ENCODE measurements around the gene CRYBG2. TPM values are rescaled to one million over a fixed set of nuclear protein-coding genes. Genes with fewer than 3 reads are reported as not detected.

The CRYBG2 gene
- total RNA-seq, 1 experiment from 2014 or later, result 21.1 TPM

DNA sequence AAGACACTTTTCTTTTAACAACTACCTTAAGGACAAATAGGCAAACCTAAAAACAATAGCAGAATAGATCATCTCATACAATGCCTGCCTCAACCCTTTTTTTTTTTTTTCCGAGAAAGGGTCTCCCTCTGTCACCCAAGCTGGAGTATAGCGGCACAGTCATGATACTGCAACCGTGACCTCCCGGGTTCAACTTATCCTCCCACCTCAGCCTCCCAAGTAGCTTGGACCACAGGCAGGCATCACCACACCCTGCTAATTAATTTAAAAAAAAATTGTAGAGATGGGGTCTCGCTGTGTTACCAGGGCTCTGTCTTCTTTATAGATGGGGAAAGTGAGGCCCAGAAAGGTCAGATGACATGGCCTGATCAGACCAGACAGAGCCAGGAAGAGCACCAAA, 66.1 kb downstream of the CRYBG2 start:
- TF ChIP-seq HMGA2 (CRISPR knock-in tag; IDR thresholded peaks at IDR 0.05) (no peak), NR1H2 (CRISPR knock-in tag; IDR thresholded peaks at IDR 0.05) (no peak), ZNF423 (CRISPR knock-in tag; IDR thresholded peaks at IDR 0.05) (no peak), NR2C2 (CRISPR knock-in tag; IDR thresholded peaks at IDR 0.05) (no peak), FOXJ3 (CRISPR knock-in tag; IDR thresholded peaks at IDR 0.05; ENCODE audit: borderline replicate concordance) (no peak), SOX15 (CRISPR knock-in tag; IDR thresholded peaks at IDR 0.05) (no peak), GABPB1 (CRISPR knock-in tag; IDR thresholded peaks at IDR 0.05) (no peak), JUN (CRISPR knock-in tag; IDR thresholded peaks at IDR 0.05) (no peak), ZNF263 (CRISPR knock-in tag; IDR thresholded peaks at IDR 0.05; ENCODE audit: low read depth) (no peak), ZNF232 (CRISPR knock-in tag; IDR thresholded peaks at IDR 0.05) (no peak), ZNF396 (CRISPR knock-in tag; IDR thresholded peaks at IDR 0.05; ENCODE audit: borderline replicate concordance) (no peak)
- TF ChIP-seq, protein P1, sequence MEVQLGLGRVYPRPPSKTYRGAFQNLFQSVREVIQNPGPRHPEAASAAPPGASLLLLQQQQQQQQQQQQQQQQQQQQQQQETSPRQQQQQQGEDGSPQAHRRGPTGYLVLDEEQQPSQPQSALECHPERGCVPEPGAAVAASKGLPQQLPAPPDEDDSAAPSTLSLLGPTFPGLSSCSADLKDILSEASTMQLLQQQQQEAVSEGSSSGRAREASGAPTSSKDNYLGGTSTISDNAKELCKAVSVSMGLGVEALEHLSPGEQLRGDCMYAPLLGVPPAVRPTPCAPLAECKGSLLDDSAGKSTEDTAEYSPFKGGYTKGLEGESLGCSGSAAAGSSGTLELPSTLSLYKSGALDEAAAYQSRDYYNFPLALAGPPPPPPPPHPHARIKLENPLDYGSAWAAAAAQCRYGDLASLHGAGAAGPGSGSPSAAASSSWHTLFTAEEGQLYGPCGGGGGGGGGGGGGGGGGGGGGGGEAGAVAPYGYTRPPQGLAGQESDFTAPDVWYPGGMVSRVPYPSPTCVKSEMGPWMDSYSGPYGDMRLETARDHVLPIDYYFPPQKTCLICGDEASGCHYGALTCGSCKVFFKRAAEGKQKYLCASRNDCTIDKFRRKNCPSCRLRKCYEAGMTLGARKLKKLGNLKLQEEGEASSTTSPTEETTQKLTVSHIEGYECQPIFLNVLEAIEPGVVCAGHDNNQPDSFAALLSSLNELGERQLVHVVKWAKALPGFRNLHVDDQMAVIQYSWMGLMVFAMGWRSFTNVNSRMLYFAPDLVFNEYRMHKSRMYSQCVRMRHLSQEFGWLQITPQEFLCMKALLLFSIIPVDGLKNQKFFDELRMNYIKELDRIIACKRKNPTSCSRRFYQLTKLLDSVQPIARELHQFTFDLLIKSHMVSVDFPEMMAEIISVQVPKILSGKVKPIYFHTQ (CRISPR knock-in tag; IDR thresholded peaks at IDR 0.05), result no peak
- TF ChIP-seq, protein P2, sequence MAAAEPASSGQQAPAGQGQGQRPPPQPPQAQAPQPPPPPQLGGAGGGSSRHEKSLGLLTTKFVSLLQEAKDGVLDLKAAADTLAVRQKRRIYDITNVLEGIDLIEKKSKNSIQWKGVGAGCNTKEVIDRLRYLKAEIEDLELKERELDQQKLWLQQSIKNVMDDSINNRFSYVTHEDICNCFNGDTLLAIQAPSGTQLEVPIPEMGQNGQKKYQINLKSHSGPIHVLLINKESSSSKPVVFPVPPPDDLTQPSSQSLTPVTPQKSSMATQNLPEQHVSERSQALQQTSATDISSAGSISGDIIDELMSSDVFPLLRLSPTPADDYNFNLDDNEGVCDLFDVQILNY (CRISPR knock-in tag; IDR thresholded peaks at IDR 0.05), result no peak
- TF ChIP-seq, protein P3, sequence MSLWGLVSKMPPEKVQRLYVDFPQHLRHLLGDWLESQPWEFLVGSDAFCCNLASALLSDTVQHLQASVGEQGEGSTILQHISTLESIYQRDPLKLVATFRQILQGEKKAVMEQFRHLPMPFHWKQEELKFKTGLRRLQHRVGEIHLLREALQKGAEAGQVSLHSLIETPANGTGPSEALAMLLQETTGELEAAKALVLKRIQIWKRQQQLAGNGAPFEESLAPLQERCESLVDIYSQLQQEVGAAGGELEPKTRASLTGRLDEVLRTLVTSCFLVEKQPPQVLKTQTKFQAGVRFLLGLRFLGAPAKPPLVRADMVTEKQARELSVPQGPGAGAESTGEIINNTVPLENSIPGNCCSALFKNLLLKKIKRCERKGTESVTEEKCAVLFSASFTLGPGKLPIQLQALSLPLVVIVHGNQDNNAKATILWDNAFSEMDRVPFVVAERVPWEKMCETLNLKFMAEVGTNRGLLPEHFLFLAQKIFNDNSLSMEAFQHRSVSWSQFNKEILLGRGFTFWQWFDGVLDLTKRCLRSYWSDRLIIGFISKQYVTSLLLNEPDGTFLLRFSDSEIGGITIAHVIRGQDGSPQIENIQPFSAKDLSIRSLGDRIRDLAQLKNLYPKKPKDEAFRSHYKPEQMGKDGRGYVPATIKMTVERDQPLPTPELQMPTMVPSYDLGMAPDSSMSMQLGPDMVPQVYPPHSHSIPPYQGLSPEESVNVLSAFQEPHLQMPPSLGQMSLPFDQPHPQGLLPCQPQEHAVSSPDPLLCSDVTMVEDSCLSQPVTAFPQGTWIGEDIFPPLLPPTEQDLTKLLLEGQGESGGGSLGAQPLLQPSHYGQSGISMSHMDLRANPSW (CRISPR knock-in tag; conservative IDR thresholded peaks at IDR 0.05; ENCODE audit: low read depth), result no peak
- TF ChIP-seq, protein P4, sequence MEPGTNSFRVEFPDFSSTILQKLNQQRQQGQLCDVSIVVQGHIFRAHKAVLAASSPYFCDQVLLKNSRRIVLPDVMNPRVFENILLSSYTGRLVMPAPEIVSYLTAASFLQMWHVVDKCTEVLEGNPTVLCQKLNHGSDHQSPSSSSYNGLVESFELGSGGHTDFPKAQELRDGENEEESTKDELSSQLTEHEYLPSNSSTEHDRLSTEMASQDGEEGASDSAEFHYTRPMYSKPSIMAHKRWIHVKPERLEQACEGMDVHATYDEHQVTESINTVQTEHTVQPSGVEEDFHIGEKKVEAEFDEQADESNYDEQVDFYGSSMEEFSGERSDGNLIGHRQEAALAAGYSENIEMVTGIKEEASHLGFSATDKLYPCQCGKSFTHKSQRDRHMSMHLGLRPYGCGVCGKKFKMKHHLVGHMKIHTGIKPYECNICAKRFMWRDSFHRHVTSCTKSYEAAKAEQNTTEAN (CRISPR knock-in tag; IDR thresholded peaks at IDR 0.05), result no peak
- TF ChIP-seq, protein P5, sequence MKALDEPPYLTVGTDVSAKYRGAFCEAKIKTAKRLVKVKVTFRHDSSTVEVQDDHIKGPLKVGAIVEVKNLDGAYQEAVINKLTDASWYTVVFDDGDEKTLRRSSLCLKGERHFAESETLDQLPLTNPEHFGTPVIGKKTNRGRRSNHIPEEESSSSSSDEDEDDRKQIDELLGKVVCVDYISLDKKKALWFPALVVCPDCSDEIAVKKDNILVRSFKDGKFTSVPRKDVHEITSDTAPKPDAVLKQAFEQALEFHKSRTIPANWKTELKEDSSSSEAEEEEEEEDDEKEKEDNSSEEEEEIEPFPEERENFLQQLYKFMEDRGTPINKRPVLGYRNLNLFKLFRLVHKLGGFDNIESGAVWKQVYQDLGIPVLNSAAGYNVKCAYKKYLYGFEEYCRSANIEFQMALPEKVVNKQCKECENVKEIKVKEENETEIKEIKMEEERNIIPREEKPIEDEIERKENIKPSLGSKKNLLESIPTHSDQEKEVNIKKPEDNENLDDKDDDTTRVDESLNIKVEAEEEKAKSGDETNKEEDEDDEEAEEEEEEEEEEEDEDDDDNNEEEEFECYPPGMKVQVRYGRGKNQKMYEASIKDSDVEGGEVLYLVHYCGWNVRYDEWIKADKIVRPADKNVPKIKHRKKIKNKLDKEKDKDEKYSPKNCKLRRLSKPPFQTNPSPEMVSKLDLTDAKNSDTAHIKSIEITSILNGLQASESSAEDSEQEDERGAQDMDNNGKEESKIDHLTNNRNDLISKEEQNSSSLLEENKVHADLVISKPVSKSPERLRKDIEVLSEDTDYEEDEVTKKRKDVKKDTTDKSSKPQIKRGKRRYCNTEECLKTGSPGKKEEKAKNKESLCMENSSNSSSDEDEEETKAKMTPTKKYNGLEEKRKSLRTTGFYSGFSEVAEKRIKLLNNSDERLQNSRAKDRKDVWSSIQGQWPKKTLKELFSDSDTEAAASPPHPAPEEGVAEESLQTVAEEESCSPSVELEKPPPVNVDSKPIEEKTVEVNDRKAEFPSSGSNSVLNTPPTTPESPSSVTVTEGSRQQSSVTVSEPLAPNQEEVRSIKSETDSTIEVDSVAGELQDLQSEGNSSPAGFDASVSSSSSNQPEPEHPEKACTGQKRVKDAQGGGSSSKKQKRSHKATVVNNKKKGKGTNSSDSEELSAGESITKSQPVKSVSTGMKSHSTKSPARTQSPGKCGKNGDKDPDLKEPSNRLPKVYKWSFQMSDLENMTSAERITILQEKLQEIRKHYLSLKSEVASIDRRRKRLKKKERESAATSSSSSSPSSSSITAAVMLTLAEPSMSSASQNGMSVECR (CRISPR knock-in tag; IDR thresholded peaks at IDR 0.05; ENCODE audit: borderline replicate concordance), result no peak
- Mint-ChIP-seq H3K4me1 (peaks cover 35% of the 10 kb centered on the region), H3K9me3 (no peaks in the 10 kb centered on the region), H3K27me3 (ENCODE audit: low read depth) (no peaks in the 10 kb centered on the region; the same call in 1 of the 2 replicates), H3K36me3 (no peaks in the 10 kb centered on the region), H3K4me3 (no peak overlapping the region), H3K27ac (no peak overlapping the region)
- DNase-seq (ENCODE audit: low spot score) (no peak), ATAC-seq (no peak)
- ChIA-PET POLR2A (no interaction called here), CTCF (interaction anchor here (1.1 to 11.1 kb wide), 4 partner anchors 31 to 108 kb away, joined by 3 to 306 read pairs (median 9); partner anchors contain the start of genes CATSPER4 and CD52)

All from WTC11 (cell line).